RPMI7951 (cell line): ENCODE data around the gene AHNAK2. TPM values are rescaled to one million over a fixed set of nuclear protein-coding genes. Genes with fewer than 3 reads are reported as not detected.
"Not testable (repeated sequence)": the region's sequence is repeated elsewhere in the genome, so short reads cannot be mapped to it uniquely, and the experiment has no call there.

Experiments used
- DNase-seq: peaks from one replicate; pipeline ENCODE4 v3.0.0-alpha.2; 2012; ENCODE audit warnings: low read depth
- total RNA-seq: library from RNA; depleted of rRNA; stranded (reverse); fragments of >200 nt; shearing (Covaris generic); gene quantifications from 2 replicates; pipeline ENCODE4 v1.2.3, GENCODE V29; 2014

The AHNAK2 gene
- total RNA-seq, 1 experiment from 2014 or later = 3.6 TPM

GRCh38 chr14:104928391-104929133, 49.6 kb downstream of the AHNAK2 start:
- no peak for DNase-seq

DNA sequence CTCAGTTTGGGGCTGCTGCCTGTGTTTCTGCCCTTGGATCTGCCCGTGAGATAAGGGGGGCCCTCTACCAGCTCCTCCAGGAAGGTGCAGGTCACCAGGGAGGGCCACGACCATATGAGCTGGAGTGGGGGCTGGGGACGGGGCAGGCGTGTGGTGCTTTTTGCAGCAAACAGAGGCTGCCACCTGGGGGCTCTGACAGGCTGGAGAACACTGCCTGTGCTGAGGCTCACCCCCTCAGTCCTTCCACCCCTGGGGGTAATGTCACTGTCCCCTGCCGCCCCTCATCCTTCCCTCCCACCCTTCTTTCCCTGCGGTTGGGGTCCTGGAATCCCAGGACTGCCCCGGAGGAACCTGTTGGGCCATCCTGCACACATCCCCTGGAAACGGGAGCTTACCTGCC, 50.3 kb downstream of the AHNAK2 start:
- DNase-seq = no peak

GRCh38 chr14:104927432-104927816, 50.8 kb downstream of the AHNAK2 start:
- no peak for DNase-seq

DNA sequence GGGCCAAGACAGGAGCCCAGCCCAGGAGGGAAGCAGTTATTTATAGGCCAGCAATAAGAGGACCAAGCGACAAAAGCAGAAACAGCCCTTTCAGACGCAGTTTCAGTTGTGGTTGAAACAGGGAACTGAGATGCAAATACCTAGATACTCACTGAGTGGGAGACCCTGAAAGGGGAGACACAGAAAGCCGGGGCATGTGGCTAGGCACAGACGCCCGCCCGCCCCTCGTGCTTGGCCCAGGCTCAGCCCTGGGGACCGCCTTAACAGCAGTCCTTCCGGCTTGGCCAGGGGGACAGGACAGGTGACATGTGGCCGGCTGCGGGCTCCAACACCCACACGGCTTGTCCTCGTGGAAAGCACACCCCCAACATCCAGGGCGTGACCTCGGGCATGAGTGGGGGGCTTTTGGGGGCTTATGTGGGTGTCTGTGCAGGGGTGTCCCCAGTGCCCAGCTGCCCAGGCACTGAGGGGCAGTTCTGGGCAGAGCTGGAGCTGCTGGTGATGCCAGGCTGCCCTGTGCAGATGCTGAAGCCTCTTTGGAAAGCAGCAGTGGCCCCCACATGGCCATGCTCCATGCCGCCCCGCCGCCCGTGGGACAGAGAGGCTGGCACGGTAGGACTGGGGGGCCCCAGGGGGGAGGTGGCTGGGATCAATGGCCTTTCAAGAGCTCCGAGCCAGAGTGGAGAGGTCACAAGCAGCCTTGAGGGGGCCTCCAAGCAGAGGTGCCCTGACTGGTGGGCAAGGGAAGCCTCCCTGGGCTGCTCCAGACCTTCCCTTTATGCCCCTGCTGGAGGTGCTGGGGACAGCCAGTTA, 51.3 kb downstream of the AHNAK2 start:
- DNase-seq = no peak

DNA sequence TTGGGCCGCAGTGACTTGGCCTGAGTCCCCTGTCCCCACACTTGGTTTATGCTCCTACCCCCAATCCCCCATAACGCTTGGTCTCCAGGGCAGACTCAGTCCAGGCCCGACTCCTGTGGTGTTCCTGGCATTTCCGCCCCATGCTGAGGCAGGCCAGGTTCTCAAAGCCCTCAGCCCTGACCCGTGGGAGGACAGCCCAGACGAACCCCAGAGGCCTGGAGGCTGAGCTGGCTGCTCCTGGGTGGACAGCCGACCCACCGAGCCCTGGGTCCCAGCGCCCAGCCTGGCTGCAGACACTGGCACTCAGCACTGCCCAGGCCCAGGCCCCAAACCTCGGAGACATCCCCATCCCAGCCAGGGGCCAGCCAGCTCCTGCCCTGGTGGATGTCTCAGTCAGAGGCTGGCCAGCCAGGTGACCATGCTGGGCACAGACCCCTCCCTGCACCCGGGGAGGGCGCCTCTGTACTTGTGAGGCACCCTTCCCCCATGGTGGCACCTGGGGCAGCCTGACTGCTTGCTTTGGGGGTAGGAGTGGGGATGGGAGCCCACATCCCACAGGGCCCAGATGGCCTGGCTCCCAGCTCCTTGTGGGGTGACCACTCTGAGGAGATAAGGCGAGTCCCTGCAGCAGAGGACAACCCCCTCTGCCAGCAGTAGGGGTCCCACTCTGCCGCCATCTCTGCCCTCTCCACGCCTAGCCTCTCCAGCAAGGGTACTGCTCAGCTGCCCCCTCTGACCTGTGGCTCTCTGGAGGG, 52.1 kb downstream of the AHNAK2 start:
- DNase-seq = no peak

DNA sequence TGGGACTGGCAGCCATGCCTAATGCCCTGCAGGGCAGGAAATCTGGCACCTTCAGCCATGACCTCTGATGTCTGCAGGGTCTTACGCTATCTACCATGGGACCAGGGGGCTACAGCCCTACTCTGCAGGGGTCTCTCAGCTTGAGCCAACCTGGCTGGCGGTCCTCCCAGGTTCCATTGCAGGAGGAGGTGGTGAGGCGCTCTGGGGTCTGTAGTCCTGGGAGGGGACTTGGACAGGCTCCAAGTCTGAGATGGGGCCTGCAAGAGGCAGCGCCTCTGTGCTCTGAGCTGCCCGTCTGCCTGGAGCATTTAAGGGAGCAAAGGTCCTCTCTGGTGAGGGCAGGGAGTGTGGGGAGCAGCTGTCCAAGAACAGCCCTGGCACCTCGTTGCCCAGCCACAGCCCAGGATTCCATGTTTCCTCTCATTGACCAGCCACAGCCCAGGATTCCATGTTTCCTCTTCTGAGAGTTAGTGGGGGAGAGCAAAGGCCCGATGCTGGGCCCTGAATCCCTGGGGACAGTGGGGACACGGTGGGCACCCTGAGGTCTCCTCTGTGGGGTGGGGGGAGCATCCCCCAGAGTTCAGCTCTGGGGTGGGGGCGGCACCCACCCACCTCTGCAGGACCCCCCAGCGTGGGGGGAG, 52.8 kb downstream of the AHNAK2 start:
- DNase-seq = no peak

DNA sequence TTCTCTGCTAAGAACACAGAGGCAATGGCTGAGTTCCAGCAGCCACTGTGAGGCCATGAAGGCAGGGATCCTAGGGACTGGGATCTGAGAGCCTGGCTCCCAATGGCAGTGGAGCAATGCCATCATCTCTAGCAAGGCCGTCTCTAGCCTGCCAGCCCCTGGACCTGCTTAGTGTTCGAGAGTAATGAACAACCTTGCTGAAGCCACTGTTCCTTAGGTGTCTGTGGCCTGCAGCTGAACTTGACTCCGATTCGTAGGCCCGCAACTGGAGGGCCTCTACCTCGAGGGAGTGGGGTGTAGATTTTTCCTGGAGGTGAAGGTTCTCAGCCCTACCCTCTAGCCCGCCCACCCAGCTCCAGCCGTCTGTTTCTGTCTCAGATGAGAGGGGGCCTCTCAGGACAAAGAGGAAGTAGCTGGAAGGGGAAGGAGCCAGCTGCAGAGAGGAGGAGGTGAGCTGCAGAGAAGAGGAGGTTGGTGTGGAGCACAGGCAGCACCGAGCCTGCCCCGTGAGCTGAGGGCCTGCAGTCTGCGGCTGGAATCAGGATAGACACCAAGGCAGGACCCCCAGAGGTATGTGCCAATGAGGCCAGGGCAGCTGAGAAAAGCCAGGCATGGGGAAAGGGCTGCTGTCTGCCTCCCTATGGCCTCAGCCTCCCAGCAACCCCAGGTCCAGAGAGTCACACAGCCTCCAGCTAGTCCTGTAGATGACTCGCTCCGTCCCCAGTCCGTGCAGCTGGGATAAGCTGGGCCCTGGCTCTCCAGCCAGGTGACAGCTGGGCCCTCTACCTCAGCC, 53.6 kb downstream of the AHNAK2 start, which contains the start of gene PLD4:
Gene PLD4, plus strand, starts transcription at position 459 of the 793 bp plus-strand sequence. CDS start 2,262 bp downstream, outside the sequence.
- no peak for DNase-seq

- DNase-seq = no peak
Measured at GRCh38 chr14:104923640-104924420, 54.3 kb downstream of the AHNAK2 start.

GRCh38 chr14:104919993-104920315, 58.2 kb downstream of the AHNAK2 start:
- peak; percentile 51 for DNase-seq

- not testable (repeated sequence) for DNase-seq
Measured at GRCh38 chr14:104919152-104919992, 58.8 kb downstream of the AHNAK2 start.

DNA sequence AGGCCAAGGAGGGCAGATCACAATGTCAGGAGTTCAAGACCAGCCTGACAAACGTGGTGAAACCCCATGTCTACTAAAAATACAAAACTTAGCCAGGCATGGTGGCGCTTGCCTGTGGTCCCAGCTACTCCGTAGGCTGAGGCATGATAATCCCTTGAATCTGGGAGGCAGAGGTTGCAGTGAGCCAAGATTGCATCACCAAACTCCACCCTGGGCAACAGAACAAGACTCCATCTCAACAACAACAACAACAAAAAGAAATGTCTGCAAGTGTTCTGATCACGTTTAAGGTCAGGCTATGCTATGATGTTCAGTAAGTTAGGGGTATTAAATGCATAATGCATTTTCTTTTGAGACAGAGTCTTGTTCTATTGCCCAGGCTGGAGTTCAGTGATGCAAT, 60.2 kb downstream of the AHNAK2 start:
- DNase-seq = no peak

- DNase-seq = no peak
Measured at GRCh38 chr14:104917116-104917515, 61.1 kb downstream of the AHNAK2 start.

DNA sequence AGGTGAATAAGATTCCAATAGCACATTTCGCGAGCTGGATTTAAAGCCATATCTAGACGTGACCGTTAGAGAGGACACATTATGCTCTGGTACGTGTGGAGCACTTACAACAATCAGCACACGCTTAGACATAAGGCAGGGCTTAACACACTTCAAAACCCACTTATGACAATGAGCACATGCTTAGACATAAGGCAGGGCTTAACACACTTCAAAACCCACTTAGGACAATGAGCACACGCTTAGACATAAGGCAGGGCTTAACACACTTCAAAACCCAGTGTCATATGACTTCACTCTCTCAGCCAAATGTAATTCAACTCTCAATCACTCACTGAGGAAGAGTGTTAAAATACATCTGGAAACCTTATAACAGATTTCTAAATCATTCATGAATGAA, 64.7 kb downstream of the AHNAK2 start:
- no peak for DNase-seq

DNA sequence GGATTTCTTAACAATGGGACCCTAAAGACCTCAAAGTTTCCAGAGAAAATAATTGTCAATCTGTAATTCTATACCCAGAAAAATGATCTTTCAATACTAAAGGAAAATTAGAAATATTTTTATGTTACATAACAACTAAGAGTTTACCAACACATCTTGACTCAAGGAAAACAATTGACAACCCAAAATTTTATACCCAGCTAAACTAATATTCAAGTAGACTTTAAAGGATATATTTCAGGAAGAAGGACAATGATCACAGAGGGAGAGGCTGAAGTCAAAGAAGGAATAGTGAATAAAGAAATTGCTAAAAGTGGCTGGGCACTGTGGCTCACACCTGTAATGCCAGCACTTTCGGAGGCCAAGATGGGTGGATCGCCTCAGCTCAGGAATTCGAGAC, 66.1 kb downstream of the AHNAK2 start:
- no peak for DNase-seq

GRCh38 chr14:104908303-104908702, 69.9 kb downstream of the AHNAK2 start:
- no peak for DNase-seq

- DNase-seq = not testable (repeated sequence)
Measured at GRCh38 chr14:104905579-104905933, 72.6 kb downstream of the AHNAK2 start.

DNA sequence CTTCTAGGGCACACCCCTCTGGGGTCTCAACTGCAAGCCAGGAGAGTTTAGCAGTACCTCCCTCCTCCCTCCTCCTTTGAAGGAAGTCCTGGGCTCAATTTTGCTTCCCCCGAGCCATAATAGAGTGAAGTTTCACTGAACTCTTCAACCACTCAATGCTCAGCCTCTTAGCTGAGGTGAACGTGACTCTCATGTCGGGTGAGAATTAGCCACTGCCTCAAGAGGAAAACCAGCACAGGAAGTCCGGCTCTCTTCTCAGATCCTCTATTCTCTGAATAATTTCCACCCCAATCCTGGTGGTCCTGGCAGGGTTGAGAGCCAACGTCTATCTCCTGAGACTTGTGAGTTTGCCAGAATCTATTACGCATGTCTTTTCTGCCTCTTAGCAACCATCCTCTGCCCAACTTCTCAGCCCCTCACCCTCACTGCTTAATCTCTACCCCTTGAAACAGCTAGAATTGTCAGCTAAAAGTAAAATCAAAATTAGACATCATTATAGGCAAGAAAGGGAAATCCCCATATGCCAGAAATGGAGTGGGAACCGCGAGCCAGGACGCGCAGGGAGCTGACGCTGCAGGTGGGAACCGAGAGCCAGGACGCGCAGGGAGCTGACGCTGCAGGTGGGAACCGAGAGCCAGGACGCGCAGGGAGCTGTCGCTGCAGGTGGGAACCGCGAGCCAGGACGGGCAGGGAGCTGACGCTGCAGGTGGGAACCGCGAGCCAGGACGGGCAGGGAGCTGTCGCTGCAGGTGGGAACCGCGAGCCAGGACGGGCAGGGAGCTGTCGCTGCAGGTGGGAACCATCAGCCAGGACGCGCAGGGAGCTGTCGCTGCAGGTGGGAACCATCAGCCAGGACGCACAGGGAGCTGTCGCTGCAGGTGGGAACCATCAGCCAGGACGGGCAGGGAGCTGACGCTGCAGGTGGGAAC, 73.3 kb downstream of the AHNAK2 start:
- not testable (repeated sequence) for DNase-seq

GRCh38 chr14:104903990-104904389, 74.2 kb downstream of the AHNAK2 start:
- DNase-seq = no peak
